ENCODE measurements around the gene KIAA0232.
A peak's percentile ranks its signal among the peaks of the same experiment; 100 is the strongest.

GRCh38 chr4:6749340-6750171 lies 33.0 kb upstream of the KIAA0232 start:
- no peak for TF ChIP-seq CTCF (IDR thresholded peaks at IDR 0.05 in 8 of 11, conservative IDR thresholded peaks at IDR 0.05 in 3 of 11)
- TF ChIP-seq POLR2A (IDR thresholded peaks at IDR 0.05), result no peak
- peak; percentile 79 to 89 (median 88) for TF ChIP-seq POLR2AphosphoS5 (IDR thresholded peaks at IDR 0.05)
